Measurements from ENCODE around the gene ACACB. TPM values are rescaled to one million over a fixed set of nuclear protein-coding genes. Genes with fewer than 3 reads are reported as not detected.

Gene ACACB
- total RNA-seq, 6 experiments from 2014 or later = 107 to 237 (median 187) TPM

DNA sequence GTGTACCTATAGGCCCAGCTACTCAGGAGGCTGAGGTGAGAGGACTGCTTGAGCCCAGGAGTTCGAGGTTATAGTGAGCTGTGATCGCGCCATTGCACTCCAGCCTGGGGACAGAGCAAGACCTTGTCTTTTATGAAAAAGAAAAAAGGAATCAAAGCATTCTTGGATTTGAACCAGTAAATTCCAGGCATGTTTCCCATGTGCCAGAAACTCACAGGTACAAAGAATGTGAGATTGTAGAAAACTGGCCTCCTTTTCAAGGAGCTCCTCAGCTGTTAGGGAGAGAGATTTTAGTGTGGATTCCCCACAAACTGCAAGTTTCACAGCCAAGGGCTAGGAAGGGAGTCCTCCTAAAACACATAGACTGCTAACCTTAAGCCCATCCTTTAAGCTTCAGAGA is 97.7 kb downstream of the ACACB start:
- DNase-seq (no peak), ATAC-seq (no peak)
- Histone ChIP-seq H3K36me3 (peaks cover 0 to 93% (median 53%) of the 10 kb centered on the region in 4 donors), H3K4me1 (no peaks in the 10 kb centered on the region), H3K27ac (no peak overlapping the region), H3K27me3 (no peaks in the 10 kb centered on the region), H3K9me3 (no peaks in the 10 kb centered on the region), H3K4me3 (no peak overlapping the region)
- intact Hi-C loops (cut with DNase I) = no loop called here
- TF ChIP-seq POLR2A (IDR thresholded peaks at IDR 0.05) = no peak
- TF ChIP-seq, protein P1, sequence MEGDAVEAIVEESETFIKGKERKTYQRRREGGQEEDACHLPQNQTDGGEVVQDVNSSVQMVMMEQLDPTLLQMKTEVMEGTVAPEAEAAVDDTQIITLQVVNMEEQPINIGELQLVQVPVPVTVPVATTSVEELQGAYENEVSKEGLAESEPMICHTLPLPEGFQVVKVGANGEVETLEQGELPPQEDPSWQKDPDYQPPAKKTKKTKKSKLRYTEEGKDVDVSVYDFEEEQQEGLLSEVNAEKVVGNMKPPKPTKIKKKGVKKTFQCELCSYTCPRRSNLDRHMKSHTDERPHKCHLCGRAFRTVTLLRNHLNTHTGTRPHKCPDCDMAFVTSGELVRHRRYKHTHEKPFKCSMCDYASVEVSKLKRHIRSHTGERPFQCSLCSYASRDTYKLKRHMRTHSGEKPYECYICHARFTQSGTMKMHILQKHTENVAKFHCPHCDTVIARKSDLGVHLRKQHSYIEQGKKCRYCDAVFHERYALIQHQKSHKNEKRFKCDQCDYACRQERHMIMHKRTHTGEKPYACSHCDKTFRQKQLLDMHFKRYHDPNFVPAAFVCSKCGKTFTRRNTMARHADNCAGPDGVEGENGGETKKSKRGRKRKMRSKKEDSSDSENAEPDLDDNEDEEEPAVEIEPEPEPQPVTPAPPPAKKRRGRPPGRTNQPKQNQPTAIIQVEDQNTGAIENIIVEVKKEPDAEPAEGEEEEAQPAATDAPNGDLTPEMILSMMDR (IDR thresholded peaks at IDR 0.05) = no peak
- 100% methylated on average over 3 of the region's 3 CpGs for WGBS (ENCODE audit: insufficient coverage, low coverage, low lambda C conversion rate, missing lambda C conversion rate)

DNA sequence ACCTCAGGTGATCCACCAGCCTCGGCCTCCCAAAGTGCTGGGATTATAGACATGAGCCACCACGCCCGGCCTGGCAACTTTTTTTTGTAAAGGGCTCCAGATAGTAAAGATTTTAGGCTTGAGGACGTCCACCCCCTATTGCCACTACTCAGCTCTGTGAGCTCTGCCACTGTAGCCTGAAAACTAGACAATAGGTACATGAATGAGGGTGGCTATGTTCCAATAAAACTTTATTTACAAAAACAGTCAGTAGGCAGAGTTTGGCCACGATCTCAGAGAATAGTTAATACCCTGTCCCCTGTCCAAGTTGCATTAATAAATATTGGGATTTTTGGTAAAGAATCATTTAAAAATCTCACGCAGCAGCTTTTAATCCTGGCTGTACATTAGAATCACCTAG is 102.6 kb downstream of the ACACB start:
- TF ChIP-seq, protein P1 (IDR thresholded peaks at IDR 0.05) = no peak
- no peak for TF ChIP-seq POLR2A (IDR thresholded peaks at IDR 0.05)
- peaks cover 0 to 99% (median 55%) of the 10 kb centered on the region in 4 donors for H3K36me3 ChIP-seq
- intact Hi-C loops (cut with DNase I) = no loop called here

DNA sequence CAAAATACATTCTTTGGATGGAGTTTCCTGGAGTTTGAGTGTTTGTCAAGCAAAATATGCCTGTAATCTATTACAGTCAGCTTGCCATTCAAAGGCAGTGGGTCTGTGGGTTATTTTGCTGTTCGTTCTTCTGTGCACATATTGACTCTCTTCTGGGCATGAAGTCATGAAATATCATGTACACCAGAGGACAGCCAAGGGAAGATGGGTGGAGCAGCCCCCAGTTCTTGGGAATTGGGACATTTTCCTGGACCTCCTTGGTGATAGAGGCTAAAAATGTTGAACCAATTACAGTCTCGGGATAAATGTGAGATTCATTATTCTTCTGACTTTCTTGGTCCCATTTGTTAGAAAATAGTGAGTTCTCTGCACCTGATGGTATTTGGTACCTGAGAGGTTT is 103.6 kb downstream of the ACACB start:
- H3K4me3 ChIP-seq = no peak overlapping the region
- intact Hi-C loops (cut with DNase I) = no loop called here
- H3K9me3 ChIP-seq = no peaks in the 10 kb centered on the region
- 65% methylated on average over 2 of the region's 2 CpGs for WGBS (ENCODE audit: insufficient coverage, low coverage, low lambda C conversion rate, missing lambda C conversion rate)
- DNase-seq (no peak), ATAC-seq (no peak)
- no peaks in the 10 kb centered on the region for H3K27me3 ChIP-seq
- no peaks in the 10 kb centered on the region for H3K4me1 ChIP-seq
- H3K36me3 ChIP-seq = peaks cover 2 to 99% (median 54%) of the 10 kb centered on the region in 4 donors
- H3K27ac ChIP-seq = no peak overlapping the region
- TF ChIP-seq, protein P1 (IDR thresholded peaks at IDR 0.05) = no peak
- TF ChIP-seq POLR2A (IDR thresholded peaks at IDR 0.05) = no peak

More for the DNA sequence above, 102.6 kb downstream of the ACACB start:
- no peak for ATAC-seq
- Histone ChIP-seq H3K4me3 (no peak overlapping the region), H3K4me1 (no peaks in the 10 kb centered on the region), H3K27ac (no peak overlapping the region), H3K27me3 (no peaks in the 10 kb centered on the region), H3K9me3 (no peaks in the 10 kb centered on the region)
- no peak for DNase-seq
- WGBS (ENCODE audit: insufficient coverage, low coverage, low lambda C conversion rate, missing lambda C conversion rate) = 77% methylated on average over 5 of the region's 6 CpGs

DNA sequence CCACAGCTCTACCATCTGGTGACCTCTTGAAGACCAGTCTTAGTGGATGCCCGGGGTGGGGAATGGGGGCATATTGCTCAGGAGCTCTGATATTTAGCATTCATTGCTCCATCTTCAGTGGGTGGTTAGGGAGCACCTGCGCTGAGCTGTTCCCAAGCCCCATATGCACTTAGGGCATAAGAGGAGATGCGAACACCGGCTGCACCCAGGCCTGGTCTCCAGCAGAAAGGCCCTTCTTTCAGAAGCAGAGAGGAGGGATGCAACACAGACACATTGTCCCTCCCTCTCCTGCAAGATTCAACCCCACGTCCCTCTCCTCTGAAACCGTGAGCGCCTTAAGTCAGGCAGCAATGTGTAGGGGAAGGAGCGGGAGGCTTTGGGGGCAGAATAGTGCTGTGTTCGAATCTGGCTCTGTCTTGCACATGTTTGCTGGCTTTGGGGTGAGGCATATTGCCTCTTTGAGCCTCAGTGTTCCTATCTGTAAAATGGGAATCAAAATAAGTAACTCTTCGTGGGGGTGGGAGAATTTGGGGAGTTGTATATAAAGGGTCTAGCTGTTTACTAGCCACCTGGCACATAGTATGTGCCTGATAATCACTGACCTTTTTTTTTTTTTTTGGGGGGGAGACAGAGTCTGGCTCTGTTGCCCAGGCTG is 105.0 kb downstream of the ACACB start:
- Histone ChIP-seq H3K36me3 (peaks cover 5 to 97% (median 55%) of the 10 kb centered on the region in 4 donors), H3K27me3 (no peaks in the 10 kb centered on the region), H3K9me3 (no peaks in the 10 kb centered on the region), H3K4me1 (no peaks in the 10 kb centered on the region), H3K27ac (no peak overlapping the region), H3K4me3 (no peak overlapping the region)
- WGBS (ENCODE audit: insufficient coverage, low coverage, low lambda C conversion rate, missing lambda C conversion rate) = 85% methylated on average over 6 of the region's 10 CpGs
- TF ChIP-seq POLR2A (IDR thresholded peaks at IDR 0.05) = no peak
- TF ChIP-seq, protein P1 (IDR thresholded peaks at IDR 0.05) = no peak
- ATAC-seq (no peak), DNase-seq (no peak)
- intact Hi-C loops (cut with DNase I) = no loop called here
